Measurements from ENCODE around the gene CACNA2D3. TPM values are rescaled to one million over a fixed set of nuclear protein-coding genes. Genes with fewer than 3 reads are reported as not detected.

The CACNA2D3 gene
- total RNA-seq, 2 experiments from 2014 or later: not detected

- H3K9me3 ChIP-seq (ENCODE audit: low read length): peaks cover 5% of the 10 kb centered on the region; the same call in 1 of the 2 replicates
- BruUV-seq (replicated peaks): no TSS peak
- no peaks in the 10 kb centered on the region for H3K36me3 ChIP-seq (ENCODE audit: insufficient read depth, low read length)
- no peaks in the 10 kb centered on the region for H4K20me1 ChIP-seq (ENCODE audit: insufficient read depth, low read length)
- H2AFZ ChIP-seq (ENCODE audit: low read length): no peak overlapping the region
- no peak overlapping the region for H3K27ac ChIP-seq (ENCODE audit: low read depth, low read length, poor library complexity, severe bottlenecking)
- TF ChIP-seq CTCF (conservative IDR thresholded peaks at IDR 0.05; ENCODE audit: low read length) (no peak), EZH2phosphoT487 (IDR thresholded peaks at IDR 0.05; ENCODE audit: borderline replicate concordance, low read depth, low read length) (no peak)
- H3K9me2 ChIP-seq (ENCODE audit: insufficient read depth, low read length): no peaks in the 10 kb centered on the region
- DNase-seq (ENCODE audit: low spot score): no peak
- H3K4me2 ChIP-seq (ENCODE audit: low read length): no peak overlapping the region
- intact Hi-C loops (cut with micrococcal nuclease; ENCODE audit: unreplicated experiment): no loop called here
- H3K79me2 ChIP-seq (ENCODE audit: insufficient read depth, low read depth, low read length): no peaks in the 10 kb centered on the region
- H3K4me1 ChIP-seq (ENCODE audit: insufficient read depth, low read length, poor library complexity, severe bottlenecking): no peaks in the 10 kb centered on the region
- no peak overlapping the region for H3K4me3 ChIP-seq (ENCODE audit: low read depth, low read length, poor library complexity, severe bottlenecking)
- ChIA-PET POLR2A (no interaction called here), CTCF (ENCODE audit: unreplicated experiment) (no interaction called here)
These were observed 704.8 kb downstream of the CACNA2D3 start for GRCh38 chr3:54827056-54827687.

- no peak for TF ChIP-seq EZH2phosphoT487 (IDR thresholded peaks at IDR 0.05; ENCODE audit: borderline replicate concordance, low read depth, low read length)
- Histone ChIP-seq H4K20me1 (ENCODE audit: insufficient read depth, low read length) (no peaks in the 10 kb centered on the region), H3K4me1 (ENCODE audit: insufficient read depth, low read length, poor library complexity, severe bottlenecking) (no peaks in the 10 kb centered on the region), H3K36me3 (ENCODE audit: insufficient read depth, low read length) (no peaks in the 10 kb centered on the region), H3K27ac (ENCODE audit: low read depth, low read length, poor library complexity, severe bottlenecking) (no peak overlapping the region), H3K9me2 (ENCODE audit: insufficient read depth, low read length) (no peaks in the 10 kb centered on the region), H3K79me2 (ENCODE audit: insufficient read depth, low read depth, low read length) (no peaks in the 10 kb centered on the region), H3K9me3 (ENCODE audit: low read length) (peaks cover 5% of the 10 kb centered on the region; the same call in 1 of the 2 replicates), H3K4me2 (ENCODE audit: low read length) (no peak overlapping the region), H3K4me3 (ENCODE audit: low read depth, low read length, poor library complexity, severe bottlenecking) (no peak overlapping the region), H2AFZ (ENCODE audit: low read length) (no peak overlapping the region)
- BruUV-seq (replicated peaks): no TSS peak
- ChIA-PET CTCF (ENCODE audit: unreplicated experiment) (no interaction called here), POLR2A (no interaction called here)
- intact Hi-C loops (cut with micrococcal nuclease; ENCODE audit: unreplicated experiment): no loop called here
- no peak for DNase-seq (ENCODE audit: low spot score)
These were observed 705.4 kb downstream of the CACNA2D3 start for GRCh38 chr3:54827776-54828175.

- Histone ChIP-seq H2AFZ (ENCODE audit: low read length) (no peak overlapping the region), H3K36me3 (ENCODE audit: insufficient read depth, low read length) (no peaks in the 10 kb centered on the region), H3K9me3 (ENCODE audit: low read length) (peaks cover 5% of the 10 kb centered on the region; the same call in 1 of the 2 replicates), H3K4me1 (ENCODE audit: insufficient read depth, low read length, poor library complexity, severe bottlenecking) (no peaks in the 10 kb centered on the region), H3K79me2 (ENCODE audit: insufficient read depth, low read depth, low read length) (no peaks in the 10 kb centered on the region), H3K27ac (ENCODE audit: low read depth, low read length, poor library complexity, severe bottlenecking) (no peak overlapping the region), H3K4me3 (ENCODE audit: low read depth, low read length, poor library complexity, severe bottlenecking) (no peak overlapping the region), H4K20me1 (ENCODE audit: insufficient read depth, low read length) (no peaks in the 10 kb centered on the region), H3K9me2 (ENCODE audit: insufficient read depth, low read length) (no peaks in the 10 kb centered on the region), H3K4me2 (ENCODE audit: low read length) (no peak overlapping the region)
- DNase-seq (ENCODE audit: low spot score): peak; percentile 41
- TF ChIP-seq EZH2phosphoT487 (IDR thresholded peaks at IDR 0.05; ENCODE audit: borderline replicate concordance, low read depth, low read length) (no peak), CTCF (conservative IDR thresholded peaks at IDR 0.05; ENCODE audit: low read length) (peak; percentile 78)
- ChIA-PET POLR2A (interaction anchor here (0.5 to 1.1 kb wide), 2 partner anchors 10 to 500 kb away, joined by 3 read pairs; no protein-coding TSS in a partner anchor), CTCF (ENCODE audit: unreplicated experiment) (no interaction called here)
- no TSS peak for BruUV-seq (replicated peaks)
- intact Hi-C loops (cut with micrococcal nuclease; ENCODE audit: unreplicated experiment): no loop called here
These were observed 708.3 kb downstream of the CACNA2D3 start for GRCh38 chr3:54830658-54831057.
